ENCODE data around the gene TRIM73.
"Not testable (repeated sequence)": the region's sequence is repeated elsewhere in the genome, so short reads cannot be mapped to it uniquely, and the experiment has no call there.

Gene TRIM73

GRCh38 chr7:75449946-75450345 is 54.5 kb downstream of the TRIM73 start:
- DNase-seq (ENCODE audit: low read depth, low spot score); CTCF ChIA-PET; POLR2A ChIA-PET; H3K4me3 ChIP-seq (ENCODE audit: low read depth, low read length): not testable (repeated sequence)

- CTCF ChIA-PET = interaction anchor here (1.4 kb wide), 1 partner anchor 310 kb away, joined by 4 read pairs; no protein-coding TSS in a partner anchor
- DNase-seq (ENCODE audit: low read depth, low spot score); POLR2A ChIA-PET: not testable (repeated sequence)
These were observed 57.1 kb downstream of the TRIM73 start for GRCh38 chr7:75452494-75452955.

More at GRCh38 chr7:75452494-75452955, 57.1 kb downstream of the TRIM73 start:
- H3K4me3 ChIP-seq (ENCODE audit: low read depth, low read length) = not testable (repeated sequence)

Measured in AG04449 (cell line).